Small intestine (tissue), 7 donors: ENCODE results near the gene WIPF1. TPM values are rescaled to one million over a fixed set of nuclear protein-coding genes. Genes with fewer than 3 reads are reported as not detected.

Experiments used
- DNase-seq, 2 donors: peaks; one replicate each; pipeline versions ENCODE4 v3.0.0 to v3.0.0-alpha.2; 2013
- FAIRE-seq: peaks from 2 replicates; lab custom pipeline; 2012; peaks lifted over from hg19 to GRCh38; lab: Jason Lieb, UNC
- H3K27ac ChIP-seq, 3 donors: one replicate each; pipeline ENCODE4 v1.5.1; 2013; ENCODE audit warnings: low read length in 2 of 3, mild to moderate bottlenecking in 2 of 3, control low read depth in 1 of 3, inconsistent platforms in 1 of 3, low read depth in 1 of 3, moderate library complexity in 1 of 3
- H3K27me3 ChIP-seq, 3 donors: one replicate each; pipeline ENCODE4 v1.6.1; 2013; ENCODE audit warnings: low read length in 3 of 3, inconsistent platforms in 1 of 3; ENCODE audit not compliant: control insufficient read depth in 3 of 3, insufficient read depth in 3 of 3
- H3K36me3 ChIP-seq, 3 donors: one replicate each; pipeline ENCODE4 v1.6.1; 2013; ENCODE audit warnings: low read length in 3 of 3, inconsistent platforms in 1 of 3, low read depth in 1 of 3, mild to moderate bottlenecking in 1 of 3, moderate library complexity in 1 of 3; ENCODE audit not compliant: control insufficient read depth in 3 of 3, insufficient read depth in 2 of 3
- H3K4me1 ChIP-seq, 3 donors: one replicate each; pipeline ENCODE4 v1.6.1; 2013; ENCODE audit warnings: low read length in 2 of 3, inconsistent platforms in 1 of 3, low read depth in 1 of 3, mild to moderate bottlenecking in 1 of 3, moderate library complexity in 1 of 3; ENCODE audit not compliant: control insufficient read depth in 3 of 3, insufficient read depth in 2 of 3
- H3K4me3 ChIP-seq, 3 donors: one replicate each; pipeline ENCODE4 v1.5.1; 2013; ENCODE audit warnings: low read length in 3 of 3, control low read depth in 1 of 3, inconsistent platforms in 1 of 3, low read depth in 1 of 3, mild to moderate bottlenecking in 1 of 3, moderate library complexity in 1 of 3
- H3K9me3 ChIP-seq, 2 donors: one replicate each; pipeline ENCODE4 v1.6.1; 2013; ENCODE audit warnings: low read depth in 1 of 2, low read length in 1 of 2; ENCODE audit not compliant: control insufficient read depth in 2 of 2, insufficient read depth in 1 of 2
- WGBS, 3 donors: extraction: QIAGEN DNeasy Blood & Tissue Kit; methylation state at CpG; one replicate each; pipeline ENCODE4 v1.1.7; 2013; 5-methylcytosine and 5-hydroxymethylcytosine counted together
- polyA plus RNA-seq, 4 donors: library from polyadenylated mRNA; stranded (reverse) in 3 of 4; unstranded in 1 of 4; fragments of 200-250 nt in 3 of 4; fragments of 120-200 nt in 1 of 4; gene quantifications; one replicate each; pipeline versions ENCODE4 v1.2.1 to v1.2.3, GENCODE V29; 2013
- donor health status: healthy with polysubstance abuse.
- donor health status: control.
- donor health status: control.
- donor health status: Bipolar disorder and iron deficiency.
- donor health status: healthy.

WIPF1 gene
- polyA plus RNA-seq, 4 donors, result 3.1 to 28.9 (median 14.6) TPM

- 95 to 98% (median 96%) methylated on average over 4 of the region's 4 CpGs for WGBS, 3 donors
- no peak for FAIRE-seq
- H3K4me1 ChIP-seq, result peaks cover 4 to 16% (median 15%) of the 10 kb centered on the region in 3 donors
These were observed 11.7 kb upstream of the WIPF1 start for GRCh38 chr2:174609261-174609660.

GRCh38 chr2:174608866-174609214, 11.2 kb upstream of the WIPF1 start:
- H3K9me3 ChIP-seq, result no peaks in the 10 kb centered on the region
- H3K4me1 ChIP-seq, result peaks cover 4 to 16% (median 15%) of the 10 kb centered on the region in 3 donors
- FAIRE-seq, result no peak
- peak in 1 of 2 donors; percentile 25 for DNase-seq
- H3K27ac ChIP-seq, result peak overlapping the region in 1 of 3 donors; percentile 44
- H3K36me3 ChIP-seq, result peaks cover 0 to 5% (median 0%) of the 10 kb centered on the region in 3 donors
- no peaks in the 10 kb centered on the region for H3K27me3 ChIP-seq
- no peak overlapping the region for H3K4me3 ChIP-seq

More at GRCh38 chr2:174609261-174609660, 11.7 kb upstream of the WIPF1 start:
- Histone ChIP-seq H3K4me3 (no peak overlapping the region), H3K27me3 (no peaks in the 10 kb centered on the region), H3K36me3 (peaks cover 0 to 5% (median 0%) of the 10 kb centered on the region in 3 donors), H3K9me3 (no peaks in the 10 kb centered on the region), H3K27ac (no peak overlapping the region)
- no peak for DNase-seq

GRCh38 chr2:174607989-174608865, 10.6 kb upstream of the WIPF1 start:
- FAIRE-seq (no peak), DNase-seq (no peak)
- H3K27ac ChIP-seq, result peak overlapping the region in 1 of 3 donors; percentile 73
- peaks cover 2 to 15% (median 12%) of the 10 kb centered on the region in 3 donors for H3K4me1 ChIP-seq
- no peak overlapping the region for H3K4me3 ChIP-seq
- H3K9me3 ChIP-seq, result no peaks in the 10 kb centered on the region
- H3K27me3 ChIP-seq, result no peaks in the 10 kb centered on the region
- 67 to 76% (median 76%) methylated on average over 5 of the region's 5 CpGs for WGBS, 3 donors
- H3K36me3 ChIP-seq, result peaks cover 0 to 5% (median 0%) of the 10 kb centered on the region in 3 donors

- no peak for DNase-seq
These were observed 10.0 kb upstream of the WIPF1 start for GRCh38 chr2:174607584-174607983.

GRCh38 chr2:174606336-174606735, 8.7 kb upstream of the WIPF1 start:
- FAIRE-seq, result no peak
- Histone ChIP-seq H3K27ac (no peak overlapping the region), H3K4me1 (peaks cover 2 to 10% (median 6%) of the 10 kb centered on the region in 3 donors), H3K36me3 (peaks cover 0 to 12% (median 0%) of the 10 kb centered on the region in 3 donors), H3K27me3 (no peaks in the 10 kb centered on the region), H3K4me3 (no peak overlapping the region), H3K9me3 (no peaks in the 10 kb centered on the region)
- no peak for DNase-seq
- WGBS, 3 donors, result 47 to 76% (median 58%) methylated on average over 3 of the region's 3 CpGs

More at GRCh38 chr2:174607584-174607983, 10.0 kb upstream of the WIPF1 start:
- peaks cover 2 to 15% (median 6%) of the 10 kb centered on the region in 3 donors for H3K4me1 ChIP-seq
- H3K9me3 ChIP-seq, result no peaks in the 10 kb centered on the region
- no peak overlapping the region for H3K4me3 ChIP-seq
- H3K36me3 ChIP-seq, result peaks cover 0 to 8% (median 0%) of the 10 kb centered on the region in 3 donors
- H3K27ac ChIP-seq, result peak overlapping the region in 1 of 3 donors; percentile 73
- FAIRE-seq, result no peak
- no peaks in the 10 kb centered on the region for H3K27me3 ChIP-seq
- 56 to 70% (median 66%) methylated on average over 3 of the region's 3 CpGs for WGBS, 3 donors

GRCh38 chr2:174605687-174606086, 8.1 kb upstream of the WIPF1 start:
- no peak overlapping the region for H3K27ac ChIP-seq
- peaks cover 2 to 9% (median 6%) of the 10 kb centered on the region in 3 donors for H3K4me1 ChIP-seq

GRCh38 chr2:174603280-174603679, 5.7 kb upstream of the WIPF1 start:
- Histone ChIP-seq H3K27me3 (no peaks in the 10 kb centered on the region), H3K4me1 (peaks cover 0 to 8% (median 0%) of the 10 kb centered on the region in 3 donors), H3K4me3 (no peak overlapping the region), H3K36me3 (peaks cover 0 to 9% (median 0%) of the 10 kb centered on the region in 3 donors), H3K9me3 (no peaks in the 10 kb centered on the region), H3K27ac (no peak overlapping the region)
- DNase-seq, result peak; percentile 30 to 50
- WGBS, 3 donors, result 38 to 60% (median 49%) methylated on average over 3 of the region's 3 CpGs
- FAIRE-seq, result no peak

More at GRCh38 chr2:174605687-174606086, 8.1 kb upstream of the WIPF1 start:
- DNase-seq (no peak), FAIRE-seq (no peak)
- no peaks in the 10 kb centered on the region for H3K9me3 ChIP-seq
- H3K4me3 ChIP-seq, result no peak overlapping the region
- H3K27me3 ChIP-seq, result no peaks in the 10 kb centered on the region
- H3K36me3 ChIP-seq, result peaks cover 0 to 14% (median 0%) of the 10 kb centered on the region in 3 donors

- no peaks in the 10 kb centered on the region for H3K9me3 ChIP-seq
- H3K36me3 ChIP-seq, result peaks cover 0 to 9% (median 0%) of the 10 kb centered on the region in 3 donors
- no peak overlapping the region for H3K27ac ChIP-seq
- H3K4me3 ChIP-seq, result no peak overlapping the region
- 80 to 94% (median 89%) methylated on average over 3 of the region's 3 CpGs for WGBS, 3 donors
- no peaks in the 10 kb centered on the region for H3K27me3 ChIP-seq
- DNase-seq, result no peak
- FAIRE-seq, result no peak
- peaks cover 0 to 7% (median 0%) of the 10 kb centered on the region in 3 donors for H3K4me1 ChIP-seq
These were observed 5.1 kb upstream of the WIPF1 start for GRCh38 chr2:174602745-174603144.
